Hepatocyte (in vitro differentiated cells): Measurements from ENCODE around the gene TBC1D7. TPM values are rescaled to one million over a fixed set of nuclear protein-coding genes. Genes with fewer than 3 reads are reported as not detected.

Source experiments
- DNase-seq: peaks from one replicate; pipeline ENCODE4 v3.0.0-alpha.2; 2016; ENCODE audit warnings: low spot score
- H2AFZ ChIP-seq: fragments of 200-600 bp; sonication (generic); 2 replicates; pipeline ENCODE4 v1.6.0; 2016; ENCODE audit warnings: antibody characterized with exemption, mild to moderate bottlenecking
- H3K27ac ChIP-seq: fragments of 200-600 bp; sonication (generic); 2 replicates; pipeline ENCODE4 v1.5.1; 2016; ENCODE audit warnings: mild to moderate bottlenecking
- H3K27me3 ChIP-seq: fragments of 200-600 bp; sonication (generic); 2 replicates; pipeline ENCODE4 v1.6.1; 2016
- H3K36me3 ChIP-seq: fragments of 200-600 bp; sonication (generic); replicated peaks from 2 replicates; pipeline ENCODE4 v1.5.1; 2016; ENCODE audit warnings: low read depth; ENCODE audit not compliant: insufficient read depth
- H3K4me1 ChIP-seq: fragments of 200-600 bp; sonication (generic); 2 replicates; pipeline ENCODE4 v1.5.1; 2016; ENCODE audit warnings: mild to moderate bottlenecking, moderate library complexity; ENCODE audit not compliant: insufficient read depth
- H3K4me2 ChIP-seq: fragments of 200-600 bp; sonication (generic); 2 replicates; pipeline ENCODE4 v1.6.0; 2016
- H3K4me3 ChIP-seq: fragments of 200-600 bp; sonication (generic); 2 replicates; pipeline ENCODE4 v1.5.1; 2016; ENCODE audit warnings: mild to moderate bottlenecking
- H3K79me2 ChIP-seq: fragments of 200-600 bp; sonication (generic); 2 replicates; pipeline ENCODE4 v1.6.0; 2017; ENCODE audit warnings: mild to moderate bottlenecking
- H3K9me2 ChIP-seq: fragments of 200-600 bp; sonication (generic); replicated peaks from 2 replicates; pipeline ENCODE4 v1.6.0; 2017; ENCODE audit warnings: mild to moderate bottlenecking; ENCODE audit not compliant: insufficient read depth
- H3K9me3 ChIP-seq: fragments of 200-600 bp; sonication (generic); 2 replicates; pipeline ENCODE4 v1.5.1; 2016; ENCODE audit warnings: low read depth, mild to moderate bottlenecking
- H4K20me1 ChIP-seq: fragments of 200-600 bp; sonication (generic); 2 replicates; pipeline ENCODE4 v1.6.0; 2016; ENCODE audit warnings: mild to moderate bottlenecking; ENCODE audit not compliant: insufficient read depth, poor library complexity, severe bottlenecking
- CTCF ChIP-seq: fragments of 200-600 bp; sonication (generic); IDR thresholded peaks from 2 replicates; pipeline ENCODE4 v1.5.1; 2016; ENCODE audit warnings: antibody characterized with exemption, mild to moderate bottlenecking; ENCODE audit not compliant: poor library complexity
- EZH2 ChIP-seq: fragments of 200-600 bp; sonication (generic); IDR thresholded peaks from 2 replicates; pipeline ENCODE4 v1.6.1; 2016; ENCODE audit warnings: antibody characterized with exemption, mild to moderate bottlenecking, borderline replicate concordance
- EZH2phosphoT487 ChIP-seq: fragments of 200-600 bp; sonication (generic); IDR thresholded peaks from one replicate; pipeline ENCODE4 v1.6.1; 2018; ENCODE audit warnings: antibody characterized with exemption, mild to moderate bottlenecking, low read depth, moderate library complexity; ENCODE audit not compliant: unreplicated experiment, severe bottlenecking
- WGBS: methylation state at CpG from one replicate; pipeline ENCODE4 v1.1.6; 2016; ENCODE audit warnings: low lambda C conversion rate; ENCODE audit errors: missing lambda C conversion rate; 5-methylcytosine and 5-hydroxymethylcytosine counted together
- polyA plus RNA-seq: library from polyadenylated mRNA; unstranded; fragments of >200 nt; fragmentation: Nextera tagmentation; extraction: Ambion mirVana; gene quantifications from 2 replicates; pipeline ENCODE4 v1.2.1, GENCODE V29; 2016
- total RNA-seq: library from RNA; depleted of rRNA; stranded (reverse); fragments of >200 nt; gene quantifications from 2 replicates; pipeline ENCODE4 v1.2.3, GENCODE V29; 2014

The TBC1D7 gene
- total and polyA plus RNA-seq, 2 experiments from 2014 or later: 15.5 to 28.3 TPM

GRCh38 chr6:13315896-13316295 lies 12.4 kb downstream of the TBC1D7 start:
- Histone ChIP-seq H3K27me3 (no peaks in the 10 kb centered on the region), H3K9me3 (no peaks in the 10 kb centered on the region), H4K20me1 (no peaks in the 10 kb centered on the region), H3K4me3 (no peak overlapping the region), H3K36me3 (no peaks in the 10 kb centered on the region), H3K27ac (no peak overlapping the region), H3K4me2 (no peak overlapping the region), H2AFZ (no peak overlapping the region), H3K4me1 (no peaks in the 10 kb centered on the region), H3K79me2 (no peaks in the 10 kb centered on the region), H3K9me2 (no peaks in the 10 kb centered on the region)
- TF ChIP-seq EZH2phosphoT487 (no peak), EZH2 (no peak), CTCF (no peak)
- WGBS: 98% methylated on average over 5 of the region's 5 CpGs
- DNase-seq: no peak

GRCh38 chr6:13314806-13315205 lies 13.5 kb downstream of the TBC1D7 start:
- no peaks in the 10 kb centered on the region for H3K36me3 ChIP-seq

GRCh38 chr6:13311155-13311554 lies 17.2 kb downstream of the TBC1D7 start:
- no peaks in the 10 kb centered on the region for H3K27me3 ChIP-seq
- TF ChIP-seq CTCF (no peak), EZH2 (no peak), EZH2phosphoT487 (no peak)
- WGBS: 35% methylated on average over 1 of the region's 1 CpG
- no peak overlapping the region for H3K4me3 ChIP-seq
- no peak overlapping the region for H3K27ac ChIP-seq
- no peaks in the 10 kb centered on the region for H3K4me1 ChIP-seq
- no peaks in the 10 kb centered on the region for H4K20me1 ChIP-seq
- no peak overlapping the region for H2AFZ ChIP-seq
- H3K79me2 ChIP-seq: no peaks in the 10 kb centered on the region
- H3K4me2 ChIP-seq: no peak overlapping the region
- DNase-seq: no peak
- no peaks in the 10 kb centered on the region for H3K36me3 ChIP-seq
- H3K9me3 ChIP-seq: no peaks in the 10 kb centered on the region
- no peaks in the 10 kb centered on the region for H3K9me2 ChIP-seq

More at GRCh38 chr6:13314806-13315205, 13.5 kb downstream of the TBC1D7 start:
- Histone ChIP-seq H2AFZ (no peak overlapping the region), H3K27ac (no peak overlapping the region), H3K4me1 (no peaks in the 10 kb centered on the region), H3K9me3 (no peaks in the 10 kb centered on the region), H3K4me3 (no peak overlapping the region), H3K4me2 (no peak overlapping the region), H4K20me1 (no peaks in the 10 kb centered on the region), H3K79me2 (no peaks in the 10 kb centered on the region), H3K9me2 (no peaks in the 10 kb centered on the region), H3K27me3 (no peaks in the 10 kb centered on the region)
- no peak for DNase-seq
- TF ChIP-seq CTCF: no peak
- no peak for TF ChIP-seq EZH2phosphoT487
- no peak for TF ChIP-seq EZH2

GRCh38 chr6:13308332-13308731 lies 20.0 kb downstream of the TBC1D7 start:
- no peaks in the 10 kb centered on the region for H3K9me3 ChIP-seq
- no peaks in the 10 kb centered on the region for H3K9me2 ChIP-seq
- no peak overlapping the region for H3K27ac ChIP-seq
- H3K4me2 ChIP-seq: no peak overlapping the region
- H3K4me1 ChIP-seq: no peaks in the 10 kb centered on the region
- no peak overlapping the region for H2AFZ ChIP-seq
- no peaks in the 10 kb centered on the region for H3K79me2 ChIP-seq
- H3K36me3 ChIP-seq: no peaks in the 10 kb centered on the region
- WGBS: 85% methylated on average over 1 of the region's 1 CpG
- H3K27me3 ChIP-seq: no peaks in the 10 kb centered on the region
- no peaks in the 10 kb centered on the region for H4K20me1 ChIP-seq
- no peak overlapping the region for H3K4me3 ChIP-seq
- no peak for DNase-seq
- TF ChIP-seq EZH2phosphoT487 (no peak), CTCF (no peak), EZH2 (no peak)
